SK-N-SH (cell line): Measurements from ENCODE around the gene MACROD2. TPM values are rescaled to one million over a fixed set of nuclear protein-coding genes. Genes with fewer than 3 reads are reported as not detected.

Source experiments
- CTCF ChIA-PET: fragments of 300-600, 350-600 bp; formaldehyde crosslinking; extraction: SDS; loops from one replicate; lab custom pipeline; 2021; lab: Yijun Ruan, JAX
- POLR2A ChIA-PET: fragments of 350-600 bp; sonication (Branson Sonifier 250); formaldehyde crosslinking; extraction: SDS; loops from one replicate; lab custom pipeline; 2020; ENCODE audit warnings: antibody characterized with exemption, inconsistent platforms; lab: Yijun Ruan, JAX
- DNase-seq: peaks from one replicate; pipeline ENCODE4 v3.0.0; 2012
- H2AFZ ChIP-seq: fragments of 200-600 bp; sonication (generic); 2 replicates; pipeline ENCODE4 v1.8.1; 2016; ENCODE audit warnings: antibody characterized with exemption, mild to moderate bottlenecking, low read depth
- H3F3A ChIP-seq: fragments of 200-600 bp; sonication (generic); replicated peaks from 2 replicates; pipeline ENCODE3; 2016; ENCODE audit warnings: antibody characterized with exemption, mild to moderate bottlenecking; ENCODE audit not compliant: insufficient read depth
- H3K27ac ChIP-seq, 2 experiments: fragments of 200-500 bp in 1 of 2; fragments of 200-600 bp in 1 of 2; sonication (Bioruptor generic) in 1 of 2; sonication (generic), shearing (Covaris generic) in 1 of 2; 2 replicates each; pipeline versions ENCODE4 v1.5.1 to v1.6.1; 2014 to 2016; ENCODE audit warnings: low read depth in 2 of 2, inconsistent platforms in 1 of 2, low read length in 1 of 2, mild to moderate bottlenecking in 1 of 2, mixed read lengths in 1 of 2
- H3K27me3 ChIP-seq: fragments of 200-600 bp; sonication (generic), shearing (Covaris generic); 2 replicates; pipeline ENCODE4 v1.6.1; 2016; ENCODE audit warnings: mixed run types; ENCODE audit not compliant: insufficient read depth
- H3K36me3 ChIP-seq, 2 experiments: fragments of 200-500 bp in 1 of 2; fragments of 200-600 bp in 1 of 2; sonication (Bioruptor generic) in 1 of 2; sonication (generic) in 1 of 2; replicated peaks in 1 of 2; 2 replicates each; pipeline versions ENCODE3 to v1.5.1; 2014 to 2016; ENCODE audit warnings: low read length in 1 of 2, mild to moderate bottlenecking in 1 of 2; ENCODE audit not compliant: insufficient read depth in 2 of 2, control insufficient read depth in 1 of 2
- H3K4me1 ChIP-seq, 2 experiments: fragments of 200-500 bp in 1 of 2; fragments of 200-600 bp in 1 of 2; sonication (Bioruptor generic) in 1 of 2; sonication (generic), shearing (Covaris generic) in 1 of 2; 2 replicates each; pipeline versions ENCODE4 v1.5.1 to v1.6.1; 2014 to 2016; ENCODE audit warnings: low read depth in 1 of 2, low read length in 1 of 2, mixed run types in 1 of 2; ENCODE audit not compliant: insufficient read depth in 2 of 2, control insufficient read depth in 1 of 2
- H3K4me2 ChIP-seq: fragments of 200-600 bp; sonication (generic), shearing (Covaris generic); 2 replicates; pipeline ENCODE4 v1.6.1; 2017; ENCODE audit warnings: mixed run types
- H3K4me3 ChIP-seq, 2 experiments: fragments of 200-500 bp in 1 of 2; fragments of 200-600 bp in 1 of 2; sonication (Bioruptor generic) in 1 of 2; sonication (generic), shearing (Covaris generic) in 1 of 2; 2 replicates each; pipeline versions ENCODE4 v1.5.1 to v1.8.1; 2014 to 2016; ENCODE audit warnings: low read depth in 2 of 2, inconsistent platforms in 1 of 2, low read length in 1 of 2, mild to moderate bottlenecking in 1 of 2, mixed read lengths in 1 of 2, moderate library complexity in 1 of 2
- H3K79me2 ChIP-seq: fragments of 200-600 bp; sonication (generic); 2 replicates; pipeline ENCODE4 v1.8.1; 2017; ENCODE audit warnings: mild to moderate bottlenecking; ENCODE audit not compliant: insufficient read depth
- H3K9ac ChIP-seq: fragments of 200-600 bp; sonication (generic); 2 replicates; pipeline ENCODE4 v1.6.1; 2017; ENCODE audit warnings: mixed run types
- H3K9me2 ChIP-seq: fragments of 200-600 bp; sonication (generic); 2 replicates; pipeline ENCODE4 v1.6.1; 2017; ENCODE audit warnings: mixed run types
- H3K9me3 ChIP-seq: fragments of 200-600 bp; sonication (generic); 2 replicates; pipeline ENCODE4 v1.6.1; 2017; ENCODE audit warnings: mixed run types, mild to moderate bottlenecking, moderate library complexity
- H4K20me1 ChIP-seq: fragments of 200-600 bp; sonication (generic); 2 replicates; pipeline ENCODE4 v1.6.1; 2017; ENCODE audit warnings: mild to moderate bottlenecking, mixed run types; ENCODE audit not compliant: insufficient read depth
- EP300 ChIP-seq, 2 experiments: IDR thresholded peaks; 2 replicates each; pipeline versions ENCODE4 v1.4.0 to v1.6.1; 2012; ENCODE audit warnings: borderline replicate concordance in 1 of 2, low read depth in 1 of 2, low read length in 1 of 2
- FOXJ3 ChIP-seq: sonication (generic); formaldehyde crosslinking; IDR thresholded peaks from 2 replicates; pipeline ENCODE4 v1.5.1; 2020; ENCODE audit warnings: mild to moderate bottlenecking, missing genetic modification reagents
- FOXM1 ChIP-seq: IDR thresholded peaks from 2 replicates; pipeline ENCODE4 v1.4.0; 2012; ENCODE audit warnings: low read depth, mild to moderate bottlenecking
- GATA2 ChIP-seq: sonication (generic); formaldehyde crosslinking; IDR thresholded peaks from 2 replicates; pipeline ENCODE4 v1.5.0; 2020; ENCODE audit warnings: mild to moderate bottlenecking, missing genetic modification reagents
- MXI1 ChIP-seq: IDR thresholded peaks from 2 replicates; pipeline ENCODE4 v1.6.1; 2012; ENCODE audit warnings: mild to moderate bottlenecking, low read depth, low read length, improper control_type of control experiment
- NFIC ChIP-seq: IDR thresholded peaks from 2 replicates; pipeline ENCODE4 v1.4.0; 2012; ENCODE audit warnings: borderline replicate concordance
- POLR2AphosphoS5 ChIP-seq: IDR thresholded peaks from 2 replicates; pipeline ENCODE4 v1.6.1; 2012; ENCODE audit warnings: low read depth, low read length
- RAD21 ChIP-seq: IDR thresholded peaks from 2 replicates; pipeline ENCODE4 v1.6.1; 2012; ENCODE audit warnings: mild to moderate bottlenecking, low read length
- RCOR1 ChIP-seq: fragments of 150-350 bp; IDR thresholded peaks from 2 replicates; pipeline ENCODE4 v1.6.1; 2017; ENCODE audit warnings: antibody characterized with exemption, low read length
- RFX5 ChIP-seq: IDR thresholded peaks from 2 replicates; pipeline ENCODE4 v1.6.1; 2012; ENCODE audit warnings: mild to moderate bottlenecking, improper control_type of control experiment, low read length
- RXRA ChIP-seq: IDR thresholded peaks from 2 replicates; pipeline ENCODE4 v1.4.0; 2012; ENCODE audit warnings: low read depth, mild to moderate bottlenecking, borderline replicate concordance
- TCF12 ChIP-seq: IDR thresholded peaks from 2 replicates; pipeline ENCODE4 v1.4.0; 2012
- TEAD4 ChIP-seq: IDR thresholded peaks from 2 replicates; pipeline ENCODE4 v1.4.0; 2012; ENCODE audit warnings: mild to moderate bottlenecking, borderline replicate concordance; ENCODE audit not compliant: insufficient read depth
- WGBS: methylation state at CpG from one replicate; pipeline ENCODE4 v1.1.6; 2017; ENCODE audit warnings: low lambda C conversion rate; 5-methylcytosine and 5-hydroxymethylcytosine counted together
- polyA plus RNA-seq, 3 experiments: library from polyadenylated mRNA; depleted of rRNA; stranded (reverse); fragments of >200 nt; gene quantifications; 2 replicates each; pipeline ENCODE4 v1.2.3, GENCODE V29; 2012
- TF ChIP-seq, protein P1 (sequence below): fragments of 150-350 bp; IDR thresholded peaks from 2 replicates; pipeline ENCODE4 v1.6.1; 2016; ENCODE audit warnings: mild to moderate bottlenecking, low read depth, low read length
- TF ChIP-seq, protein P2 (sequence below): IDR thresholded peaks from 2 replicates; pipeline ENCODE4 v1.4.0; 2012; ENCODE audit warnings: low read depth, borderline replicate concordance
- TF ChIP-seq, protein P3 (sequence below): IDR thresholded peaks from 2 replicates; pipeline ENCODE4 v1.4.0; 2012; ENCODE audit warnings: low read depth, borderline replicate concordance
- TF ChIP-seq, protein P4 (sequence below): IDR thresholded peaks from 2 replicates; pipeline ENCODE4 v1.6.1; 2012; ENCODE audit warnings: mild to moderate bottlenecking, low read depth, low read length, moderate library complexity
- TF ChIP-seq, protein P5 (sequence below): fragments of 200-600 bp; sonication (generic); IDR thresholded peaks from 2 replicates; pipeline ENCODE4 v1.6.1; 2017; ENCODE audit warnings: antibody characterized with exemption, mild to moderate bottlenecking, moderate library complexity

MACROD2 gene
- polyA plus RNA-seq, 1 of the 3 experiments (the other 2 are of a cell fraction) = 0.33 TPM

DNA sequence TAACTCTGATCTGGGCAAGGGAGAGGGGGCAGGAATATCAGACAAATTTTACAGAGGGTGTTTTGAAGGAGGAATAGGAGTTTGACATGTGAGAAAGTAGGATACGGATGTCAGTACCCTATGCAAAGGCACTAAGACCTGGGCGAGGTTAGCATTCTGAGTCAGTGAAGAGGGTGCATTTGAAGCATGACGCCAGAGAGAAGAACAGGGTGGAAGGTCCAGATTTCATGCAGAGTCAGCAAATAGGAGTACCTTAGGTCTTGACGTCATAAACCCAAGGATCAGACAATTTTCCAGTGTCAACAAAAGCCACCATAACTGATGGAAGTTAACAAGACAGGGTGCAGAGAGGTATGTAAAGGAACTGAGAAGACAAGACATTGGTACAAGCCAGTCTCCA lies 1738.7 kb downstream of the MACROD2 start:
- DNase-seq = no peak
- Histone ChIP-seq H3K36me3 (no peaks in the 10 kb centered on the region), H3K9ac (no peak overlapping the region), H3K79me2 (no peaks in the 10 kb centered on the region), H4K20me1 (no peaks in the 10 kb centered on the region), H3F3A (no peaks in the 10 kb centered on the region), H3K27ac (no peak overlapping the region), H3K4me2 (no peak overlapping the region), H2AFZ (no peak overlapping the region)
- POLR2A ChIA-PET = no interaction called here
- no peak for TF ChIP-seq RFX5
- TF ChIP-seq, protein P1, sequence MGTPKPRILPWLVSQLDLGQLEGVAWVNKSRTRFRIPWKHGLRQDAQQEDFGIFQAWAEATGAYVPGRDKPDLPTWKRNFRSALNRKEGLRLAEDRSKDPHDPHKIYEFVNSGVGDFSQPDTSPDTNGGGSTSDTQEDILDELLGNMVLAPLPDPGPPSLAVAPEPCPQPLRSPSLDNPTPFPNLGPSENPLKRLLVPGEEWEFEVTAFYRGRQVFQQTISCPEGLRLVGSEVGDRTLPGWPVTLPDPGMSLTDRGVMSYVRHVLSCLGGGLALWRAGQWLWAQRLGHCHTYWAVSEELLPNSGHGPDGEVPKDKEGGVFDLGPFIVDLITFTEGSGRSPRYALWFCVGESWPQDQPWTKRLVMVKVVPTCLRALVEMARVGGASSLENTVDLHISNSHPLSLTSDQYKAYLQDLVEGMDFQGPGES = no peak
- no peak for TF ChIP-seq FOXJ3 (CRISPR knock-in tag)
- TF ChIP-seq, protein P2, sequence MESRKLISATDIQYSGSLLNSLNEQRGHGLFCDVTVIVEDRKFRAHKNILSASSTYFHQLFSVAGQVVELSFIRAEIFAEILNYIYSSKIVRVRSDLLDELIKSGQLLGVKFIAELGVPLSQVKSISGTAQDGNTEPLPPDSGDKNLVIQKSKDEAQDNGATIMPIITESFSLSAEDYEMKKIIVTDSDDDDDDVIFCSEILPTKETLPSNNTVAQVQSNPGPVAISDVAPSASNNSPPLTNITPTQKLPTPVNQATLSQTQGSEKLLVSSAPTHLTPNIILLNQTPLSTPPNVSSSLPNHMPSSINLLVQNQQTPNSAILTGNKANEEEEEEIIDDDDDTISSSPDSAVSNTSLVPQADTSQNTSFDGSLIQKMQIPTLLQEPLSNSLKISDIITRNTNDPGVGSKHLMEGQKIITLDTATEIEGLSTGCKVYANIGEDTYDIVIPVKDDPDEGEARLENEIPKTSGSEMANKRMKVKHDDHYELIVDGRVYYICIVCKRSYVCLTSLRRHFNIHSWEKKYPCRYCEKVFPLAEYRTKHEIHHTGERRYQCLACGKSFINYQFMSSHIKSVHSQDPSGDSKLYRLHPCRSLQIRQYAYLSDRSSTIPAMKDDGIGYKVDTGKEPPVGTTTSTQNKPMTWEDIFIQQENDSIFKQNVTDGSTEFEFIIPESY = no peak
- TF ChIP-seq, protein P3, sequence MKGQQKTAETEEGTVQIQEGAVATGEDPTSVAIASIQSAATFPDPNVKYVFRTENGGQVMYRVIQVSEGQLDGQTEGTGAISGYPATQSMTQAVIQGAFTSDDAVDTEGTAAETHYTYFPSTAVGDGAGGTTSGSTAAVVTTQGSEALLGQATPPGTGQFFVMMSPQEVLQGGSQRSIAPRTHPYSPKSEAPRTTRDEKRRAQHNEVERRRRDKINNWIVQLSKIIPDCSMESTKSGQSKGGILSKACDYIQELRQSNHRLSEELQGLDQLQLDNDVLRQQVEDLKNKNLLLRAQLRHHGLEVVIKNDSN = no peak
- no peak for TF ChIP-seq MXI1
- TF ChIP-seq RAD21 = no peak
- TF ChIP-seq RCOR1 = no peak
- no peak for TF ChIP-seq RXRA
- TF ChIP-seq NFIC = no peak
- TF ChIP-seq GATA2 (CRISPR knock-in tag) = no peak
- TF ChIP-seq, protein P4, sequence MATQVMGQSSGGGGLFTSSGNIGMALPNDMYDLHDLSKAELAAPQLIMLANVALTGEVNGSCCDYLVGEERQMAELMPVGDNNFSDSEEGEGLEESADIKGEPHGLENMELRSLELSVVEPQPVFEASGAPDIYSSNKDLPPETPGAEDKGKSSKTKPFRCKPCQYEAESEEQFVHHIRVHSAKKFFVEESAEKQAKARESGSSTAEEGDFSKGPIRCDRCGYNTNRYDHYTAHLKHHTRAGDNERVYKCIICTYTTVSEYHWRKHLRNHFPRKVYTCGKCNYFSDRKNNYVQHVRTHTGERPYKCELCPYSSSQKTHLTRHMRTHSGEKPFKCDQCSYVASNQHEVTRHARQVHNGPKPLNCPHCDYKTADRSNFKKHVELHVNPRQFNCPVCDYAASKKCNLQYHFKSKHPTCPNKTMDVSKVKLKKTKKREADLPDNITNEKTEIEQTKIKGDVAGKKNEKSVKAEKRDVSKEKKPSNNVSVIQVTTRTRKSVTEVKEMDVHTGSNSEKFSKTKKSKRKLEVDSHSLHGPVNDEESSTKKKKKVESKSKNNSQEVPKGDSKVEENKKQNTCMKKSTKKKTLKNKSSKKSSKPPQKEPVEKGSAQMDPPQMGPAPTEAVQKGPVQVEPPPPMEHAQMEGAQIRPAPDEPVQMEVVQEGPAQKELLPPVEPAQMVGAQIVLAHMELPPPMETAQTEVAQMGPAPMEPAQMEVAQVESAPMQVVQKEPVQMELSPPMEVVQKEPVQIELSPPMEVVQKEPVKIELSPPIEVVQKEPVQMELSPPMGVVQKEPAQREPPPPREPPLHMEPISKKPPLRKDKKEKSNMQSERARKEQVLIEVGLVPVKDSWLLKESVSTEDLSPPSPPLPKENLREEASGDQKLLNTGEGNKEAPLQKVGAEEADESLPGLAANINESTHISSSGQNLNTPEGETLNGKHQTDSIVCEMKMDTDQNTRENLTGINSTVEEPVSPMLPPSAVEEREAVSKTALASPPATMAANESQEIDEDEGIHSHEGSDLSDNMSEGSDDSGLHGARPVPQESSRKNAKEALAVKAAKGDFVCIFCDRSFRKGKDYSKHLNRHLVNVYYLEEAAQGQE = no peak
- no peak for TF ChIP-seq FOXM1
- TF ChIP-seq TCF12 = no peak
- TF ChIP-seq TEAD4 = no peak
- no peak for TF ChIP-seq POLR2AphosphoS5
- TF ChIP-seq EP300 (IDR thresholded peaks at IDR 0.05; ENCODE audit: borderline replicate concordance in 1 of 2, low read depth in 1 of 2, low read length in 1 of 2) = no peak
- TF ChIP-seq, protein P5, sequence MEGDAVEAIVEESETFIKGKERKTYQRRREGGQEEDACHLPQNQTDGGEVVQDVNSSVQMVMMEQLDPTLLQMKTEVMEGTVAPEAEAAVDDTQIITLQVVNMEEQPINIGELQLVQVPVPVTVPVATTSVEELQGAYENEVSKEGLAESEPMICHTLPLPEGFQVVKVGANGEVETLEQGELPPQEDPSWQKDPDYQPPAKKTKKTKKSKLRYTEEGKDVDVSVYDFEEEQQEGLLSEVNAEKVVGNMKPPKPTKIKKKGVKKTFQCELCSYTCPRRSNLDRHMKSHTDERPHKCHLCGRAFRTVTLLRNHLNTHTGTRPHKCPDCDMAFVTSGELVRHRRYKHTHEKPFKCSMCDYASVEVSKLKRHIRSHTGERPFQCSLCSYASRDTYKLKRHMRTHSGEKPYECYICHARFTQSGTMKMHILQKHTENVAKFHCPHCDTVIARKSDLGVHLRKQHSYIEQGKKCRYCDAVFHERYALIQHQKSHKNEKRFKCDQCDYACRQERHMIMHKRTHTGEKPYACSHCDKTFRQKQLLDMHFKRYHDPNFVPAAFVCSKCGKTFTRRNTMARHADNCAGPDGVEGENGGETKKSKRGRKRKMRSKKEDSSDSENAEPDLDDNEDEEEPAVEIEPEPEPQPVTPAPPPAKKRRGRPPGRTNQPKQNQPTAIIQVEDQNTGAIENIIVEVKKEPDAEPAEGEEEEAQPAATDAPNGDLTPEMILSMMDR = no peak
- TF ChIP-seq, all 33 proteins: peak for 0
- no peaks in the 10 kb centered on the region for H3K9me3 ChIP-seq
- H3K4me3 ChIP-seq = no peak overlapping the region
- 46% methylated on average over 4 of the region's 4 CpGs for WGBS
- H3K4me1 ChIP-seq = no peaks in the 10 kb centered on the region
- H3K27me3 ChIP-seq = no peaks in the 10 kb centered on the region
- no peaks in the 10 kb centered on the region for H3K9me2 ChIP-seq
- CTCF ChIA-PET = no interaction called here
